ENCODE measurements around the gene CFAP161.

Gene CFAP161

DNA sequence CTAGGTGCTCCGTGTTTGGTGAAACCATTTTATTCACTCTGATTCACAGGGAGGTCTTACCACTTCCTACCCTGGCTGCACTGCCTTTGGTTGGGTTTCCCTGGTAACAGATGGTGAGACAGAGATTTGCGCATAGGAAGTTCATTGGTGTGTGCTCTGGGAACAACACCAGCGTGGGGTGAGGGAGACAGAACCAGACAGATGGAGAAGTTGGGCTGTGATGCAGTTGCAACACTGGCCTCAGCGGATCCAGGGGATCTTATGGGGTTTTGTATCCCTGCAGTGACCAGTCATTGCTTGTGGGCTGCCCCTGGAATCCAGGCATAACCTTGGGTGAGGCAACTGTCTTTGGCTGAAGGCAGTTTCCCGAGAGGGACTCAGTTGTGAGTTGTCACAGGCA lies 50.1 kb downstream of the CFAP161 start:
- TF ChIP-seq, protein P1, sequence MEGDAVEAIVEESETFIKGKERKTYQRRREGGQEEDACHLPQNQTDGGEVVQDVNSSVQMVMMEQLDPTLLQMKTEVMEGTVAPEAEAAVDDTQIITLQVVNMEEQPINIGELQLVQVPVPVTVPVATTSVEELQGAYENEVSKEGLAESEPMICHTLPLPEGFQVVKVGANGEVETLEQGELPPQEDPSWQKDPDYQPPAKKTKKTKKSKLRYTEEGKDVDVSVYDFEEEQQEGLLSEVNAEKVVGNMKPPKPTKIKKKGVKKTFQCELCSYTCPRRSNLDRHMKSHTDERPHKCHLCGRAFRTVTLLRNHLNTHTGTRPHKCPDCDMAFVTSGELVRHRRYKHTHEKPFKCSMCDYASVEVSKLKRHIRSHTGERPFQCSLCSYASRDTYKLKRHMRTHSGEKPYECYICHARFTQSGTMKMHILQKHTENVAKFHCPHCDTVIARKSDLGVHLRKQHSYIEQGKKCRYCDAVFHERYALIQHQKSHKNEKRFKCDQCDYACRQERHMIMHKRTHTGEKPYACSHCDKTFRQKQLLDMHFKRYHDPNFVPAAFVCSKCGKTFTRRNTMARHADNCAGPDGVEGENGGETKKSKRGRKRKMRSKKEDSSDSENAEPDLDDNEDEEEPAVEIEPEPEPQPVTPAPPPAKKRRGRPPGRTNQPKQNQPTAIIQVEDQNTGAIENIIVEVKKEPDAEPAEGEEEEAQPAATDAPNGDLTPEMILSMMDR (IDR thresholded peaks at IDR 0.05; ENCODE audit: low read depth, low read length) = no peak
- no peak overlapping the region for H3K4me3 ChIP-seq (replicated peaks in 1 of 2; ENCODE audit: low read depth in 2 of 2, low read length in 2 of 2)
- DNase-seq (ENCODE audit: low read depth in 2 of 2) = peak; percentile 13 to 56

- no peak overlapping the region for H3K4me3 ChIP-seq (replicated peaks in 1 of 2; ENCODE audit: low read depth in 2 of 2, low read length in 2 of 2)
- DNase-seq (ENCODE audit: low read depth in 2 of 2) = no peak
- TF ChIP-seq, protein P1 (IDR thresholded peaks at IDR 0.05; ENCODE audit: low read depth, low read length) = no peak
Observed at GRCh38 chr15:81185631-81186295, 51.7 kb downstream of the CFAP161 start.

DNA sequence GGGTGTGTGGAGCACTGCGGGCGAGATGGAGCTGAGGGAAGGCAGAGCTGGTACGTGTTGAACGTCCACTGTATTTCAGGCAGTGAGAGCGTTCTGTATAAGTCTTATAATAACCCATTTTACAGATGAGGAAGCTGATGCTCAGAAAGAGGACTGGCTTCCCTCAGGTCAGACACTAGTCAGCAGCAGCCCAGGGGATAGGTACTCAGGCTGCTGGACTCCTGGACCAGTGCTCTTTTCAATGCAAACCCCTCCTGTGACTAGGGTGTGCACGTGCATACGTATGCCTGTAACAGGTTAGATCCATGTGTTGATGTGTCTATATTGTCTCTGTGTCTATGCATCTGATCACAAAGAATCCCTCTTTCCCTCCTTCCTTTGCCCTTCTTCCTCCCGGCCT lies 54.3 kb downstream of the CFAP161 start:
- no peak overlapping the region for H3K4me3 ChIP-seq (replicated peaks in 1 of 2; ENCODE audit: low read depth in 2 of 2, low read length in 2 of 2)
- TF ChIP-seq, protein P1 (IDR thresholded peaks at IDR 0.05; ENCODE audit: low read depth, low read length) = no peak
- no peak for DNase-seq (ENCODE audit: low read depth in 2 of 2)

DNA sequence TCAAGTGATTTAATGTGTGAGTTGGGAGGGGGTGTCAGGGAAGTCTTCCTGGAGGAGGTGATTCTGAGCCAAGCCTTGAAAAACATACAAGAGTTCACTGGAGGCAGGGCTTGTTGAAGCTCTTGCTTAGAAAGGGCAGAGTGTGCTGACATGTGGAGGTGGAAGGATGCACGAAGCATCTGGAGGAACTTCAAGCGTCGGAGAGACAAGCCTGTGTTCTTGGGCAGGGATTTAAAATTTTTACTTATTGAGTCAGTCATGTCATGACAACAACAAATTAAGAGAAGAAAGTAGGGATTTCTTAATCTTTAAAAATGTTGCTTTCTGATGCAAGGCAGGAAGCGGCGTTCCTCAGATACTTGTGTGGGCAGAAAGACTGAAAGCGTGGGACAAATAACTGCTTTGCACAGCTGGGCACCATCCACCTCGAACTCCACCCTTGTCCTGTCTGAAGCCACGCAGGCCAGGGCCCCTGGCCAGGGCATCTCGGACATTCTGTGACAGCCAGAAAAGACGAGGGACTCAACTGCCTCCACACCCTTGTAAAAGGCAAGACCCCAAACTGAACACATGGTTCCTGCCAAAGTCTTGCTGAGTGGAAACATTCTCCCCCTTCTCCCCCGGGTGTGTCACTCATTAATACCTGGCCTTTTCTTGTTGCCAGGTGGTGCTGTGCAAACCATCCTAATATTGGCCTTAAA lies 55.7 kb downstream of the CFAP161 start:
- peak; percentile 97 to 98 for DNase-seq (ENCODE audit: low read depth in 2 of 2)
- TF ChIP-seq, protein P1 (IDR thresholded peaks at IDR 0.05; ENCODE audit: low read depth, low read length) = no peak
- no peak overlapping the region for H3K4me3 ChIP-seq (replicated peaks in 1 of 2; ENCODE audit: low read depth in 2 of 2, low read length in 2 of 2)

DNA sequence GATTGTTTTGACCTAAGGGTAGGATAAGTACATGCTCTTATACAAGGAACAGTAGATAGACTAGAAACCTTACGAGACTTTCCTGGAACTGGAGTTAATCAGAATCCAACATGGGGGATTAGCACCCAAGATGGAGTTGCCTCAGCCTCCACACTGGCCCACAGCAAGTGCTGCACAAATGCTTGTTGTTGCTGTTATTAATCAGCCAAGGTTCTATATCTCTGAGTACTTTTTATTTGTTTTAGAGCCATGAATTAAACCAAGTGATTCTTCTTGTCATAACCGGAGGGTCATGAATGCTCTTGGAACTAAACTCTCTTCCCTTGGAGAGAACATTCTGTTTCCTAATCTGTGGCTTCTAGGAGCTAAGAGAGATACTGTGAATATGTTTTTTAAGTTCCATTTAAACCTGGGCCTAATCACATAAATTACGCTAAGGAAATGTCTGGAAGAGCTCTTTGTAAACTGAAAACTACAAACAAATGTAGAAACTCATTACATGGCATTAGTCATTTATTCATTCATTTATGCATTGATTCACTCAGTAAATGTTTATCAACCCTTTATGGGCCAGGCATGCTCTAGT lies 56.9 kb downstream of the CFAP161 start:
- peak in 1 of 2 donors; percentile 13 for DNase-seq (ENCODE audit: low read depth in 2 of 2)
- TF ChIP-seq, protein P1 (IDR thresholded peaks at IDR 0.05; ENCODE audit: low read depth, low read length) = no peak
- H3K4me3 ChIP-seq (replicated peaks in 1 of 2; ENCODE audit: low read depth in 2 of 2, low read length in 2 of 2) = no peak overlapping the region

GRCh38 chr15:81191701-81192100 lies 57.6 kb downstream of the CFAP161 start:
- no peak overlapping the region for H3K4me3 ChIP-seq (replicated peaks in 1 of 2; ENCODE audit: low read depth in 2 of 2, low read length in 2 of 2)
- DNase-seq (ENCODE audit: low read depth in 2 of 2) = no peak
- TF ChIP-seq, protein P1 (IDR thresholded peaks at IDR 0.05; ENCODE audit: low read depth, low read length) = no peak

Data from cardiac fibroblast (primary cell).